Measurements from ENCODE around the gene PFN3.
A peak's percentile ranks its signal among the peaks of the same experiment; 100 is the strongest.

PFN3 gene

GRCh38 chr5:177437623-177438022 is 37.2 kb upstream of the PFN3 start:
- DNase-seq (ENCODE audit: low read depth) = no peak

- DNase-seq (ENCODE audit: low read depth) = no peak
These were observed 35.5 kb upstream of the PFN3 start for GRCh38 chr5:177435847-177436536.

GRCh38 chr5:177434942-177435738 is 34.7 kb upstream of the PFN3 start:
- no peak for DNase-seq (ENCODE audit: low read depth)

GRCh38 chr5:177434437-177434836 is 34.0 kb upstream of the PFN3 start:
- no peak for DNase-seq (ENCODE audit: low read depth)

- DNase-seq (ENCODE audit: low read depth) = no peak
These were observed 33.3 kb upstream of the PFN3 start for GRCh38 chr5:177433658-177434217.

- no peak for DNase-seq (ENCODE audit: low read depth)
These were observed 32.6 kb upstream of the PFN3 start for GRCh38 chr5:177432839-177433657.

- DNase-seq (ENCODE audit: low read depth) = no peak
These were observed 31.8 kb upstream of the PFN3 start for GRCh38 chr5:177432143-177432838.

GRCh38 chr5:177431317-177432142 is 31.1 kb upstream of the PFN3 start:
- peak; percentile 67 for DNase-seq (ENCODE audit: low read depth)

- DNase-seq (ENCODE audit: low read depth) = no peak
These were observed 30.5 kb upstream of the PFN3 start for GRCh38 chr5:177430972-177431316.

GRCh38 chr5:177430140-177430951 is 29.9 kb upstream of the PFN3 start:
- DNase-seq (ENCODE audit: low read depth) = no peak

GRCh38 chr5:177429248-177430040 is 29.0 kb upstream of the PFN3 start:
- peak; percentile 75 for DNase-seq (ENCODE audit: low read depth)

GRCh38 chr5:177428574-177429217 is 28.2 kb upstream of the PFN3 start:
- DNase-seq (ENCODE audit: low read depth) = no peak

- no peak for DNase-seq (ENCODE audit: low read depth)
These were observed 27.6 kb upstream of the PFN3 start for GRCh38 chr5:177427919-177428573.

- DNase-seq (ENCODE audit: low read depth) = no peak
These were observed 26.9 kb upstream of the PFN3 start for GRCh38 chr5:177427211-177427822.

GRCh38 chr5:177426566-177427210 is 26.2 kb upstream of the PFN3 start, which contains the start of gene GRK6:
Gene GRK6 (plus strand): TSS chr5:177426676. CDS start chr5:177426846, 170 bp downstream.
- DNase-seq (ENCODE audit: low read depth) = peak; percentile 65

- DNase-seq (ENCODE audit: low read depth) = peak; percentile 98
These were observed 25.5 kb upstream of the PFN3 start for GRCh38 chr5:177425801-177426565.

Measured in activated T-helper 1 cell treated with Interleukin-2 at 50 U/mL for 16 hours (primary cell).